VCaP (cell line): Measurements from ENCODE around the gene HHAT.

Source experiments
- H3K27ac ChIP-seq: fragments of 450-650 bp; 2 replicates; pipeline ENCODE4 v1.5.1; 2017
- TF ChIP-seq, protein P1 (sequence below): fragments of 450-650 bp; conservative IDR thresholded peaks from 2 replicates; pipeline ENCODE4 v1.5.1; 2017; ENCODE audit warnings: mild to moderate bottlenecking, moderate library complexity

Gene HHAT

DNA sequence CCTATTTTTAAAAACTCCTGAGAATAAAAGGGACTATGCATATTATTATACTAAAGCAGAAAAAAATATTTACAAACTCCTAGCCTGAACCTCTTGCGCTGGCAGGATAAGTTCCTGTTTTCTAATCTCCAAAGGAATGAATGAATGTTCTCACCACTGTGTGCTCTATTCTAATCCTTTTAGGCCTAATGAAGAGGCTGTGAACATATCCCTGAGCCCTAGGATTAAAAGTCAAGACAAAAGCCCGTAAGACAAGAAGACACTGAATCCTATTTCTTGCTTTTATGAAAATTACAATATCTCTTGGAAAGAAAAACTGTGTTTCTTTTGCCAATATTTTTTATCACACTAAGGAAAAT lies 317.5 kb downstream of the HHAT start:
- no peak overlapping the region for H3K27ac ChIP-seq
- TF ChIP-seq, protein P1, sequence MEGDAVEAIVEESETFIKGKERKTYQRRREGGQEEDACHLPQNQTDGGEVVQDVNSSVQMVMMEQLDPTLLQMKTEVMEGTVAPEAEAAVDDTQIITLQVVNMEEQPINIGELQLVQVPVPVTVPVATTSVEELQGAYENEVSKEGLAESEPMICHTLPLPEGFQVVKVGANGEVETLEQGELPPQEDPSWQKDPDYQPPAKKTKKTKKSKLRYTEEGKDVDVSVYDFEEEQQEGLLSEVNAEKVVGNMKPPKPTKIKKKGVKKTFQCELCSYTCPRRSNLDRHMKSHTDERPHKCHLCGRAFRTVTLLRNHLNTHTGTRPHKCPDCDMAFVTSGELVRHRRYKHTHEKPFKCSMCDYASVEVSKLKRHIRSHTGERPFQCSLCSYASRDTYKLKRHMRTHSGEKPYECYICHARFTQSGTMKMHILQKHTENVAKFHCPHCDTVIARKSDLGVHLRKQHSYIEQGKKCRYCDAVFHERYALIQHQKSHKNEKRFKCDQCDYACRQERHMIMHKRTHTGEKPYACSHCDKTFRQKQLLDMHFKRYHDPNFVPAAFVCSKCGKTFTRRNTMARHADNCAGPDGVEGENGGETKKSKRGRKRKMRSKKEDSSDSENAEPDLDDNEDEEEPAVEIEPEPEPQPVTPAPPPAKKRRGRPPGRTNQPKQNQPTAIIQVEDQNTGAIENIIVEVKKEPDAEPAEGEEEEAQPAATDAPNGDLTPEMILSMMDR: no peak

DNA sequence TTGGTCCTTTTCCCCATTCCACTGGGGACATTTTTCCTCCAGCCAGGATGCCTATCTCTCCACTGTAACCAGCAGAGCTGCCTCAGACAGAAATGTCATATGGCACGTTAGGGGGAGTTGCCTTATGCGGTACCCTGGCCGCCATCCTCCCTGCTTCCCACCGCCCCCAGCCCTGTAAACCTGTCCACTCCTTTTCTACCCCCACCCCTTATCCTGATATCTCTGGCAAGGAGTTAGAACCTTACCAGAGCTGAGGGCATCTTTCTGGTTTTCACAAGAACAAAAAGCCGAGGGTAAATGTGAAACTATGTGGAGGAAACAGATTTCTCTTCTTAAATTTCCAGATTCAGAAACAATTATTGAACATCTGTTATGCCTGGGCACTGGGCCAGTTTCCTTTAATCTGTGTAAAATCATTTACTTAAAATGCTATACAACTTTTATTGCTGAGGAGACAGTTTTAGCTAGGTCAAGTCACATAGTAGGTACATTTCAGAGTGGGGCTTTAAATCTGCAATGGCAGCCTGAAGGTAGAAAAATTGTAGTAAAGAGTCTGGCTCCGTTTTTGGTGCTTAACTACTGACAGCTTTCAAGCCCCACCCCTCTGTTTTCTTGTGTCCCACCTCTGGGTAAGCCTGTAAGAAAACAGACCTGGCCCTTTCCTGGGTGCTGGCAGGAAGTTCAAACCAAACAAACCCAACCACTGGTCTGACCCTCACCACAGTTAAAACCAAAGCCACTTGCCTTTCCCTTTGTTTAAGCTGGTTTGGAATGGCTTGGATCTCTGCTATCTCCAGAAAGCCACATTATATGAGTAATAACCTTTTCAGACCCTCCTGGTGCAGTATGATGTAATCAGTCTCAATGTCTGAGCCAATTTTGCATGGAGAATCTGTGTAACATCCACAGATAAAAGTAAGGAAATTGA lies 319.0 kb downstream of the HHAT start:
- TF ChIP-seq, protein P1: no peak
- H3K27ac ChIP-seq: no peak overlapping the region

DNA sequence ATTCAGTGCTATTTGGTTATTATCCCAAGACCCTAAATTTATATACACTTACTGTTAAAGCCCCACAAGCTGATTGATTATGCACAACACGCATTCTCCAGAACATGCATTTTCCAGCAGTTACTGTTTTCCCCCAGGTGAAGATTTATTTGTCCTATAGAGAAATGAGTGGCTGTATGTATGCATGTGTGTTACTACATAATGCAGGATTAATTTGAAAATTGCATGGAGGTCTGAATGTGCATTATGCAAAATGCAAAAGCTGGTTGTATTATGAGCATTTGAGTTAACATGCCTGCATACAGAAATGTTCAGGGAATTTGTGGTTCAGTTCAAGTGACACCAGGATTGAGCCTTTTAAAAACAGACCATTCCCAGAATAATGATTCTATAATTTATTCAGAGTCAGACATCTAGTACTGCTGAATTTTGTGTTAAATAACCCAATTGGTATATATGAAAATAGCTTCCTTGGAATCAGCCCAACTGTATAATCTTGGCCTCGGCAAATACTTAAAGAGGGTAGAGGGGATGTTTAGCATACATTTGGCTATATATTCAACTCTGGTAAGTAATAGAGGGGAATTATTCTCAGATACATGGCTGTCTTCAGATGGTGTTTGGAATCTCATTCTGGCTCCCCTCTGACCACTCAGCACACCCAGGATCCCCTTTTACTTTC lies 320.0 kb downstream of the HHAT start:
- H3K27ac ChIP-seq: no peak overlapping the region
- TF ChIP-seq, protein P1: no peak

DNA sequence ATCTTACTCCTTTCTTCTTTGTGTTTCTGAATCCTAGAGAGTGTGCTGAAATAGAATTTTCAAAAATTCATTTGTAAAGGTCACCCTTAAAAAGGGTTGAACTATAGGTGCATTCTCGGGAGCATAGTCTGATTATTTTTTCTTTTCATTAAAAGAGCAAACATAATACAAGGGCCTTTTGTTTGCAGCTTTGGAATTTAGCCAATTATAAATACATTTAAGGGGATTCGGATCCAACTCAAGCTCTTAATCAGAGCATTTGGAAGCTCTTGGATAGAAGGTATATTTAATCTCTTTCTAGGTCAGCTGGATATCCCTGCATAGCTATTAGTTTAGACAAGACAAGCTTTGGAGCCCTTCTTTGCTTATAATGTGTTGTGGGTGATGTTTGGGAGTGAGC lies 321.7 kb downstream of the HHAT start:
- TF ChIP-seq, protein P1: no peak
- H3K27ac ChIP-seq: no peak overlapping the region

DNA sequence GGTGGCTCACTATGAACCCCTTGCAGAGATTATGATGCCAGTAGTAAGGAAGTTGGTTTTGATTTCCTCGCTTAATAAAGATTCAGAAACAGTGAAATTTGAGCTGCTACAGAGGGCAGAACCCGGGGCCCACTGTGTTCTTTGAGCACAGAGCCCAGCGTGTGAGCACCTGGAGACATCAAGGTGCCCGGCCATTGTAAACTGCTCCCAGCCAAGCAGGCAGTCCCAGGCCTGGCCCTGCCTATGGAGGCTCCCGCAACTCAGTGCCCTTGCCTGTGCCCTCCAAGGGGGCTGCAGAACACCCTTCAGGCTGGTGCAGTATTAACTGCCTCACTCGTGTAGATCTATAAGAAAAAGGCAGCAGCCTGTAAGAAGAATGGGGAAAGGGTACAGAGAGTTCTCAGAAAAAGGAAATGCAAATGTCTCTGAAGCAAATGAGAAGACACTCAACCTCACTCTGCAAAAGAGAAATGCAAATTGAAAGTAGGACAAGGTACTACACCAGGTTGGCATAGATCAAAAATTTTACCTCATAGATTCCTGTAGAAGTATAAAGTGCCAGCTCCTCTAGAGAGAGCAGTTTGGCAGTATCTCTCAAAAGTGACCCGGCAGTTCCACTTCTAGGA lies 323.7 kb downstream of the HHAT start:
- H3K27ac ChIP-seq: no peak overlapping the region
- TF ChIP-seq, protein P1: no peak

DNA sequence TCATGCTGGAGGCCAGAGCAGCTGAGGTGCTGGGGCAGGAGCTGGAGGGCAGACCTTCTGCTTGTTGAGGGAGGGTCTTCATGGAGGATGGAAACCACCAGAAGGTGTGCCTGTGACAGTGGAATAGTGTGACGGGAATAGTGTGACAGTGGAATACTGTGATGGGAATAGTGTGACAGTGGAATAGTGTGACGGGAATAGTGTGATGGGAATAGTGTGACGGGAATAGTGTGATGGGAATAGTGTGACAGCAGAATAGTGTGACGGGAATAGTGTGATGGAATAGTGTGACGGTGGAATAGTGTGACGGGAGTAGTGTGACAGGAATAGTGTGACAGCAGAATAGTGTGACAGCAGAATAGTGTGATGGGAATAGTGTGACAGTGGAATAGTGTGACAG lies 325.1 kb downstream of the HHAT start:
- TF ChIP-seq, protein P1: no peak
- H3K27ac ChIP-seq: no peak overlapping the region
